Activated T-helper 9 cell treated with anti-CD3 and anti-CD28 coated beads, Interleukin-2, amount 50 U/mL, for 16 hours (primary cell): ENCODE measurements around the gene C11orf91.
"Not testable (repeated sequence)": the region's sequence is repeated elsewhere in the genome, so short reads cannot be mapped to it uniquely, and the experiment has no call there.

Experiments
- DNase-seq: peaks from one replicate; pipeline ENCODE4 v3.0.0-alpha.2; 2020; ENCODE audit warnings: low read depth

Gene C11orf91

GRCh38 chr11:33700502-33701271, at the start of gene C11orf91:
TSS of gene C11orf91 (minus strand) at chr11:33700826. CDS start at chr11:33700740, 86 bp downstream.
- DNase-seq: peak; percentile 84

GRCh38 chr11:33747979-33748378, 47.4 kb upstream of the C11orf91 start:
- no peak for DNase-seq

- DNase-seq: no peak
Observed at GRCh38 chr11:33743291-33743690, 42.7 kb upstream of the C11orf91 start.

- no peak for DNase-seq
Observed at GRCh38 chr11:33742249-33742851, 41.7 kb upstream of the C11orf91 start.

- no peak for DNase-seq
Observed at GRCh38 chr11:33741806-33742205, 41.2 kb upstream of the C11orf91 start.

- DNase-seq: no peak
Observed at GRCh38 chr11:33737362-33737821, 36.8 kb upstream of the C11orf91 start.

- DNase-seq: peak; percentile 85
Observed at GRCh38 chr11:33736148-33736812, 35.7 kb upstream of the C11orf91 start, which contains the start of gene CD59. TSS of gene CD59 (minus strand) at chr11:33736423. CDS start at chr11:33722445, 13,978 bp downstream.

GRCh38 chr11:33735271-33736147, 34.9 kb upstream of the C11orf91 start:
- DNase-seq: peak; percentile 21

GRCh38 chr11:33734441-33735270, 34.0 kb upstream of the C11orf91 start:
- DNase-seq: no peak

GRCh38 chr11:33733980-33734379, 33.4 kb upstream of the C11orf91 start:
- DNase-seq: no peak

GRCh38 chr11:33731723-33732531, 31.3 kb upstream of the C11orf91 start:
- peak; percentile 17 for DNase-seq

- no peak for DNase-seq
Observed at GRCh38 chr11:33730716-33731115, 30.1 kb upstream of the C11orf91 start.

GRCh38 chr11:33729072-33729664, 28.5 kb upstream of the C11orf91 start:
- DNase-seq: not testable (repeated sequence)

- DNase-seq: not testable (repeated sequence)
Observed at GRCh38 chr11:33727539-33727938, 26.9 kb upstream of the C11orf91 start.

- DNase-seq: no peak
Observed at GRCh38 chr11:33725496-33725895, 24.9 kb upstream of the C11orf91 start.

GRCh38 chr11:33724644-33725035, 24.0 kb upstream of the C11orf91 start:
- no peak for DNase-seq

GRCh38 chr11:33723238-33723881, 22.7 kb upstream of the C11orf91 start:
- DNase-seq: no peak

GRCh38 chr11:33722590-33723234, 22.1 kb upstream of the C11orf91 start:
- no peak for DNase-seq

GRCh38 chr11:33721984-33722383, 21.4 kb upstream of the C11orf91 start:
- DNase-seq: no peak
